H9 (cell line): ENCODE measurements around the gene LTV1. TPM values are rescaled to one million over a fixed set of nuclear protein-coding genes. Genes with fewer than 3 reads are reported as not detected.

Source experiments
- DNase-seq: peaks from one replicate; pipeline ENCODE4 v3.0.0-alpha.2; 2017
- H2AFZ ChIP-seq: one replicate; pipeline ENCODE4 v1.6.1; 2013; ENCODE audit warnings: mild to moderate bottlenecking, low read length, control low read depth, moderate library complexity
- H2AK5ac ChIP-seq: 2 replicates; pipeline ENCODE4 v1.6.1; 2013; ENCODE audit warnings: low read length, control low read depth, mixed read lengths; ENCODE audit not compliant: insufficient read length
- H2BK120ac ChIP-seq: one replicate; pipeline ENCODE4 v1.6.1; 2013; ENCODE audit warnings: low read depth, mild to moderate bottlenecking, low read length, control low read depth, inconsistent platforms; ENCODE audit not compliant: poor library complexity, severe bottlenecking
- H2BK12ac ChIP-seq: 2 replicates; pipeline ENCODE4 v1.6.1; 2013; ENCODE audit warnings: low read length, control low read depth, mixed read lengths, low read depth; ENCODE audit not compliant: insufficient read length
- H2BK15ac ChIP-seq: 2 replicates; pipeline ENCODE4 v1.6.1; 2013; ENCODE audit warnings: low read depth, low read length, control low read depth
- H2BK20ac ChIP-seq: one replicate; pipeline ENCODE4 v1.6.1; 2013; ENCODE audit warnings: low read depth, mild to moderate bottlenecking, low read length, control low read depth, inconsistent platforms; ENCODE audit not compliant: poor library complexity, severe bottlenecking
- H2BK5ac ChIP-seq: 2 replicates; pipeline ENCODE4 v1.6.1; 2013; ENCODE audit warnings: low read length, control low read depth, mixed read lengths; ENCODE audit not compliant: insufficient read length
- H3K14ac ChIP-seq: 2 replicates; pipeline ENCODE4 v1.6.1; 2013; ENCODE audit warnings: low read length, control low read depth; ENCODE audit not compliant: insufficient read depth
- H3K18ac ChIP-seq: 2 replicates; pipeline ENCODE4 v1.6.1; 2013; ENCODE audit warnings: low read depth, mild to moderate bottlenecking, mixed read lengths, low read length, control low read depth; ENCODE audit not compliant: insufficient read length
- H3K23ac ChIP-seq: 2 replicates; pipeline ENCODE4 v1.6.1; 2013; ENCODE audit warnings: low read length, control low read depth, mixed read lengths, low read depth; ENCODE audit not compliant: insufficient read length
- H3K23me2 ChIP-seq: 2 replicates; pipeline ENCODE4 v1.6.1; 2013; ENCODE audit warnings: low read depth, mild to moderate bottlenecking, mixed read lengths, low read length, control low read depth; ENCODE audit not compliant: insufficient read length, poor library complexity, severe bottlenecking
- H3K27ac ChIP-seq: 2 replicates; pipeline ENCODE4 v1.5.1; 2013; ENCODE audit warnings: low read length, control low read depth, mixed read lengths, low read depth; ENCODE audit not compliant: insufficient read length
- H3K27me3 ChIP-seq: 2 replicates; pipeline ENCODE4 v1.6.1; 2013; ENCODE audit warnings: low read length, control low read depth, inconsistent platforms; ENCODE audit not compliant: insufficient read depth
- H3K4ac ChIP-seq: 2 replicates; pipeline ENCODE4 v1.6.1; 2013; ENCODE audit warnings: low read depth, mild to moderate bottlenecking, control low read depth, inconsistent platforms, low read length, moderate library complexity
- H3K4me1 ChIP-seq: 2 replicates; pipeline ENCODE4 v1.6.1; 2013; ENCODE audit warnings: low read length, control low read depth, inconsistent platforms; ENCODE audit not compliant: insufficient read depth
- H3K4me2 ChIP-seq: 2 replicates; pipeline ENCODE4 v1.6.1; 2013; ENCODE audit warnings: low read length, control low read depth, mixed read lengths; ENCODE audit not compliant: insufficient read length, insufficient read depth
- H3K56ac ChIP-seq: 2 replicates; pipeline ENCODE4 v1.6.1; 2013; ENCODE audit warnings: low read depth, mild to moderate bottlenecking, mixed read lengths, low read length, control low read depth; ENCODE audit not compliant: insufficient read length
- H3K79me1 ChIP-seq: 2 replicates; pipeline ENCODE4 v1.6.1; 2013; ENCODE audit warnings: low read depth, mild to moderate bottlenecking, moderate library complexity, low read length, control low read depth, inconsistent platforms; ENCODE audit not compliant: insufficient read depth, poor library complexity, severe bottlenecking
- H3K79me2 ChIP-seq: 2 replicates; pipeline ENCODE4 v1.6.1; 2013; ENCODE audit warnings: low read length, control low read depth, inconsistent platforms; ENCODE audit not compliant: insufficient read depth
- H3K9ac ChIP-seq: 2 replicates; pipeline ENCODE4 v1.6.1; 2013; ENCODE audit warnings: low read length, control low read depth, mixed read lengths; ENCODE audit not compliant: insufficient read length; ENCODE audit errors: extremely low read depth
- H3K9me3 ChIP-seq: one replicate; pipeline ENCODE4 v1.6.1; 2013; ENCODE audit warnings: low read depth, low read length, inconsistent platforms; ENCODE audit not compliant: control insufficient read depth
- H3T11ph ChIP-seq: one replicate; pipeline ENCODE4 v1.6.1; 2013; ENCODE audit warnings: mild to moderate bottlenecking, low read length, control low read depth, inconsistent platforms
- H4K20me1 ChIP-seq: one replicate; pipeline ENCODE4 v1.6.1; 2013; ENCODE audit not compliant: control insufficient read depth, insufficient read length, insufficient read depth
- H4K5ac ChIP-seq: 2 replicates; pipeline ENCODE4 v1.6.1; 2013; ENCODE audit warnings: low read depth, mild to moderate bottlenecking, mixed read lengths, low read length, control low read depth; ENCODE audit not compliant: insufficient read length
- H4K8ac ChIP-seq: replicated peaks from 2 replicates; pipeline ENCODE4 v1.6.1; 2013; ENCODE audit warnings: low read length, control low read depth, mixed read lengths, low read depth; ENCODE audit not compliant: insufficient read length
- H4K91ac ChIP-seq: 2 replicates; pipeline ENCODE4 v1.6.1; 2013; ENCODE audit warnings: low read depth, mild to moderate bottlenecking, moderate library complexity, mixed read lengths, low read length, control low read depth; ENCODE audit not compliant: insufficient read length
- H3K27ac Mint-ChIP-seq, 3 experiments: 2 replicates in 2 of 3; 3 replicates in 1 of 3; pipeline ENCODE4 v1.8.0; 2020 to 2021; ENCODE audit warnings: mixed read lengths in 3 of 3, mild to moderate bottlenecking in 1 of 3, moderate library complexity in 1 of 3
- H3K27me3 Mint-ChIP-seq: 2 replicates; pipeline ENCODE4 v1.8.0; 2021; ENCODE audit warnings: low read depth, mild to moderate bottlenecking, moderate library complexity, mixed read lengths
- H3K36me3 Mint-ChIP-seq, 3 experiments: 2 replicates in 2 of 3; 3 replicates in 1 of 3; pipeline ENCODE4 v1.8.0; 2020 to 2021; ENCODE audit warnings: low read depth in 3 of 3, mixed read lengths in 3 of 3; ENCODE audit not compliant: insufficient read depth in 1 of 3
- H3K4me1 Mint-ChIP-seq, 2 experiments: 2 replicates each; pipeline ENCODE4 v1.8.0; 2020; ENCODE audit warnings: mixed read lengths in 2 of 2
- H3K4me3 Mint-ChIP-seq, 2 experiments: 2 replicates in 1 of 2; 3 replicates in 1 of 2; pipeline ENCODE4 v1.8.0; 2020 to 2021; ENCODE audit warnings: mild to moderate bottlenecking in 2 of 2, mixed read lengths in 2 of 2, moderate library complexity in 1 of 2
- H3K9me3 Mint-ChIP-seq, 2 experiments: 2 replicates in 1 of 2; 3 replicates in 1 of 2; pipeline ENCODE4 v1.8.0; 2020; ENCODE audit warnings: mild to moderate bottlenecking in 2 of 2, mixed read lengths in 2 of 2, moderate library complexity in 1 of 2
- CTCF ChIP-seq: fragments of 200-600 bp; sonication (generic); conservative IDR thresholded peaks from 3 replicates; pipeline ENCODE4 v1.8.0; 2021; ENCODE audit warnings: antibody characterized with exemption, mild to moderate bottlenecking
- WGBS: extraction: QIAGEN DNeasy Blood & Tissue Kit; methylation state at CpG from one replicate; pipeline ENCODE4 v1.1.7; 2013; ENCODE audit warnings: missing lambda C conversion rate, low lambda C conversion rate, mixed read lengths; ENCODE audit not compliant: insufficient read length; ENCODE audit errors: extremely low coverage; 5-methylcytosine and 5-hydroxymethylcytosine counted together
- total RNA-seq: library from RNA; stranded (reverse); gene quantifications from 2 replicates; pipeline ENCODE4 v1.2.1, GENCODE V29; 2021

The LTV1 gene
- total RNA-seq, 1 experiment from 2014 or later: 62.9 TPM

GRCh38 chr6:143877584-143878271 is 34.6 kb downstream of the LTV1 start:
- H2BK5ac ChIP-seq: no peak overlapping the region
- no peaks in the 10 kb centered on the region for H3K79me1 ChIP-seq
- H4K8ac ChIP-seq: no peak overlapping the region
- H4K5ac ChIP-seq: no peak overlapping the region
- Mint-ChIP-seq H3K27ac (no peak overlapping the region), H3K36me3 (peaks cover 3 to 12% (median 8%) of the 10 kb centered on the region in 3 experiments; a peak in 6 of 7 replicates), H3K27me3 (no peaks in the 10 kb centered on the region; the same call in none of the 2 replicates), H3K4me1 (no peaks in the 10 kb centered on the region), H3K9me3 (peaks cover 15 to 27% of the 10 kb centered on the region in 2 experiments), H3K4me3 (no peak overlapping the region)
- H3K23me2 ChIP-seq: peaks cover 3% of the 10 kb centered on the region
- no CpG with 5 or more reads among the region's 1 CpG for WGBS
- H3K4me2 ChIP-seq: no peak overlapping the region
- H4K91ac ChIP-seq: no peak overlapping the region
- no peaks in the 10 kb centered on the region for H3K4me1 ChIP-seq
- no peak overlapping the region for H3K18ac ChIP-seq
- H3K9me3 ChIP-seq: no peaks in the 10 kb centered on the region
- no peak overlapping the region for H3K23ac ChIP-seq
- H2BK15ac ChIP-seq: no peak overlapping the region
- no peak overlapping the region for H3T11ph ChIP-seq
- H3K27ac ChIP-seq: no peak overlapping the region
- H2AFZ ChIP-seq: no peak overlapping the region
- no peak for DNase-seq
- no peak overlapping the region for H2AK5ac ChIP-seq
- TF ChIP-seq CTCF: no peak
- H2BK20ac ChIP-seq: no peak overlapping the region
- no peaks in the 10 kb centered on the region for H3K79me2 ChIP-seq
- H4K20me1 ChIP-seq: no peaks in the 10 kb centered on the region
- H2BK120ac ChIP-seq: no peak overlapping the region
- H2BK12ac ChIP-seq: no peak overlapping the region
- no peak overlapping the region for H3K4ac ChIP-seq
- H3K27me3 ChIP-seq: no peaks in the 10 kb centered on the region
- no peak overlapping the region for H3K9ac ChIP-seq
- H3K14ac ChIP-seq: no peak overlapping the region
- no peak overlapping the region for H3K56ac ChIP-seq
